HG02973 (cell line): ENCODE results near the gene OR3A2.
"Not testable (repeated sequence)": the region's sequence is repeated elsewhere in the genome, so short reads cannot be mapped to it uniquely, and the experiment has no call there.

Experiments
- ATAC-seq: cut with Tn5 transposase; IDR thresholded peaks from one replicate; pipeline ENCODE4 v1.9.1; 2021; ENCODE audit warnings: moderate library complexity; ENCODE audit not compliant: unreplicated experiment

OR3A2 gene

GRCh38 chr17:3385869-3386816, at the start of gene OR3A2:
Gene OR3A2, minus strand, starts transcription at chr17:3386308.
- no peak for ATAC-seq

GRCh38 chr17:3433741-3434140, 47.6 kb upstream of the OR3A2 start, which contains the start of gene OR1E2:
Gene OR1E2, minus strand, starts transcription at chr17:3433841. Its CDS starts 0 bp downstream, at chr17:3433841.
- no peak for ATAC-seq

- not testable (repeated sequence) for ATAC-seq
Observed at GRCh38 chr17:3433215-3433614, 47.1 kb upstream of the OR3A2 start.

GRCh38 chr17:3418222-3418621, 32.1 kb upstream of the OR3A2 start:
- ATAC-seq = no peak

GRCh38 chr17:3415610-3416009, 29.5 kb upstream of the OR3A2 start:
- ATAC-seq = no peak

- not testable (repeated sequence) for ATAC-seq
Observed at GRCh38 chr17:3412216-3412615, 26.1 kb upstream of the OR3A2 start.

GRCh38 chr17:3411070-3411469, 25.0 kb upstream of the OR3A2 start, which contains the start of gene OR3A3:
Gene OR3A3, plus strand, starts transcription at chr17:3411370.
- no peak for ATAC-seq

GRCh38 chr17:3403856-3404255, 17.7 kb upstream of the OR3A2 start:
- not testable (repeated sequence) for ATAC-seq

- ATAC-seq = no peak
Observed at GRCh38 chr17:3401786-3402185, 15.7 kb upstream of the OR3A2 start.

- ATAC-seq = no peak
Observed at GRCh38 chr17:3400055-3400454, 13.9 kb upstream of the OR3A2 start.

- ATAC-seq = no peak
Observed at GRCh38 chr17:3398310-3398709, 12.2 kb upstream of the OR3A2 start, which contains the start of gene OR1E1. Gene OR1E1, minus strand, starts transcription at chr17:3398410. Its CDS starts 0 bp downstream, at chr17:3398410.

- not testable (repeated sequence) for ATAC-seq
Observed at GRCh38 chr17:3397801-3398200, 11.7 kb upstream of the OR3A2 start.

GRCh38 chr17:3389791-3390190, 3.7 kb upstream of the OR3A2 start:
- ATAC-seq = no peak

- no peak for ATAC-seq
Observed at GRCh38 chr17:3381957-3382356, 4.2 kb downstream of the OR3A2 start.

GRCh38 chr17:3378321-3378720, 7.8 kb downstream of the OR3A2 start:
- no peak for ATAC-seq

GRCh38 chr17:3371167-3371566, 14.9 kb downstream of the OR3A2 start:
- ATAC-seq = not testable (repeated sequence)

GRCh38 chr17:3342782-3343181, 43.3 kb downstream of the OR3A2 start:
- ATAC-seq = not testable (repeated sequence)

- no peak for ATAC-seq
Observed at GRCh38 chr17:3335876-3336275, 50.2 kb downstream of the OR3A2 start.

- no peak for ATAC-seq
Observed at GRCh38 chr17:3318336-3318735, 67.8 kb downstream of the OR3A2 start.

- no peak for ATAC-seq
Observed at GRCh38 chr17:3316836-3317235, 69.3 kb downstream of the OR3A2 start.

GRCh38 chr17:3308603-3309002, 77.5 kb downstream of the OR3A2 start:
- no peak for ATAC-seq

- ATAC-seq = no peak
Observed at GRCh38 chr17:3298260-3298659, 87.8 kb downstream of the OR3A2 start, which contains the start of gene OR3A1. Gene OR3A1, minus strand, starts transcription at chr17:3298360. Its CDS starts 5,778 bp downstream, at chr17:3292582.
